IPS-11a (cell line): Measurements from ENCODE around the gene POLD2.

Experiments used
- H3K4me3 ChIP-seq: one replicate; pipeline ENCODE4 v1.5.1; 2013; ENCODE audit warnings: low read depth, low read length, control low read depth

POLD2 gene

GRCh38 chr7:44152971-44153947, 29.9 kb upstream of the POLD2 start:
- H3K4me3 ChIP-seq = no peak overlapping the region

DNA sequence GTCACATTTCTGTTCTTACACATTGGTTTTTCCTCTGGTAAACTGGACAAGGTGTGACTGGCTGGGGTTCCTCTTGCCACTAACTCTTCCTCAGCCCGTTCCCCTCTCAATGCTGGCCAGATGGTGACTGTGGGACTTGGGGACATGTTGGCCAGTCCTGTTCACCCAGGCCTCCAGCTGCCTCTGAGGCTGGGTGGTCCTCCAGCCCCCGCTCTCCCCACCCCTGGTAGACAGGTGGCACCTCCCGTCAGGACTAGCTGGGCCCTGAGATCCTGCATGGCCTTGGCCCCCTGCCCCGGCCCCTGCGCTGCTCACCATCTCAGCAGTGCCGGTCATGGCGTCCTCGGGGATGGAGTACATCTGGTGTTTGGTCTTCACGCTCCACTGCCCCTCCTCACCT, 28.6 kb upstream of the POLD2 start:
- no peak overlapping the region for H3K4me3 ChIP-seq

DNA sequence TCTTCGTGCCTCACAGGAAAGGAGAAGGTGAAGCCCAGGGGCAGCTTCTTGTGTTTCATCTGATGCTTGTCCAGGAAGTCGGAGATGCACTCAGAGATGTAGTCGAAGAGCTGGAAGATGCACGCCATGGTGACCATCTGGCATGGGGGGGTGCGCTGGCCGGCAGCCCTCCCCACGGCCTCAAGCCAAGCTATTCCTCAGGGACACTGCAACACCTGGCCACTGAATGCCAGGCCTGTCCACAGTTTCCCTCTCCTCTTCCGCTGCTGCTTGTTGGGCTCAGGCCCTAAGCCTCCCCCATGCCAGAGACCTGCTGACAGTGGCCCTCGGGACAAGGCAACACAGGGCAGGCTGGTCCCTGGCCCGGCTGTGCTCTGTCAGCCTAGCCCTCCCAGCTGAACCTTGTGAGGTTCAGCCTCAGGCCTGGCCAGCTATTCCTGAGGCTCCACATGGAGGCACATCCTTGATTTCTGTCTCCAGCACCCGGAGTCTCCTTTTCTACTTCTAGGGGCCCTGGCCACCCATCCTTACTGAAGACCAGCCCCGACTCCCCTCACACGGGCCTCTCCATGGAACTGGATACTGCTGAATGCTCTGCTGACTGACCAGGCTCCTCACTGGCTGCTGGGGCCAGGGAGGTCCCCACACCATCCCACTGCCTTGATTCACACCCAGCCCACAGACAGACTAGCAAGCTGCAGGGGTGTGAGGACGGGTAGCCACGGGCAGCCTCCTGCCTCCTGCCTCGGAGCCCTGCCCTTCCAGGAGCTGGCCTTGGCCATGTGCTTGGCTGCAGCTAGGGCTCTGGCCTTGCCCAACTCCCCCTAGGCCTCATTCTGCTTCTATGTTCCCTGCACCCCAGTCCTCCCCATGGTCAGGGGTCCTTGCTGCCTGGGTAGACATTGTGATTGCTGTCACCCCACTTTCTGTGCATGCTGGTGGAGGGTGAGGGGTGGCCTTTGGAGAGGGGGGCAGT, 27.9 kb upstream of the POLD2 start:
- H3K4me3 ChIP-seq = no peak overlapping the region

DNA sequence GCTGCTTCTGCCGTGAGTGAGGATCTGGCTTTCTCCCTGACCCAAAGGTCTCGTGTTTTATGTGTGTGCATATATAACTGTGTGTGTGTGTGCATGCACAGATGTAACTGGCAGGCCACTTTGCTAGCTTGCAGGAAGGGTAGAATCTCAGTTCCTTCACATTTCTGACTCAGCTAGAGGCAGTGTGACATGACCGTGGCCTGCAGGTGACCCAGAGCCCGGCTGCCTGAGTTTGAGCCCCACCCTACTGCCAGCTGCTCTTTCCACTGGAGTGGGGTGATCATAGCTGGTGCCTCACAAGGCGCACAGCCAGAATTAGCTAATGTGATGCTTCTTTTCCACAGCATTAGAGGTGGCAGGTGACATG, 27.1 kb upstream of the POLD2 start:
- no peak overlapping the region for H3K4me3 ChIP-seq

GRCh38 chr7:44149571-44150465, 26.5 kb upstream of the POLD2 start:
- no peak overlapping the region for H3K4me3 ChIP-seq

DNA sequence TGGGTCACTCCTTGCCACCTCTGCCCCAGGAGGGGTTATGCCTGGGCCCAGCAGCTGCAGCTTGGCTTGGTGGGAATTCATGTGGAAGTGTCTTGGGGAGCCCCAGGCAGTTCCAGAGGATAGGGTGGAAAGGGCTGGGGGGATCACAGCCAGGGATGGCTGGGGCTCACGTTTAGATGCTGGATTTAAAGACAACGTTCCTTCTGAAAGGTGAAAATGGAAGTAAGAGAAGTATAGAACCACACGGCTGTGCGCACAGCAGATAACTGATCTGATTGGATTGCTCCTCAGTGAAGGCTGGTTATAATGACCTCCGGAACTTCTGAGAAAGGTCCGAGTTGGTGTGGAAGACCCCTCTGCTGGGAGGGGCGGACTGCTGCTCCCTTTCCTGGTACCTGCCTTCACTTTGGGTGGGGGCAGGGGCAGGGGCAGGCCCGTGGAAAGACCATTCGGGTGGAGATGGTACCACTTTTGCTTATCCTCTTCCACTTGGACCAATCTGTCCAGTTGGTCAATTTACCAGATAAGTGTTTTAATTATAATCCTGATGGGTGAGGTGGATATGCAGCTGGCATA, 25.7 kb upstream of the POLD2 start:
- no peak overlapping the region for H3K4me3 ChIP-seq

DNA sequence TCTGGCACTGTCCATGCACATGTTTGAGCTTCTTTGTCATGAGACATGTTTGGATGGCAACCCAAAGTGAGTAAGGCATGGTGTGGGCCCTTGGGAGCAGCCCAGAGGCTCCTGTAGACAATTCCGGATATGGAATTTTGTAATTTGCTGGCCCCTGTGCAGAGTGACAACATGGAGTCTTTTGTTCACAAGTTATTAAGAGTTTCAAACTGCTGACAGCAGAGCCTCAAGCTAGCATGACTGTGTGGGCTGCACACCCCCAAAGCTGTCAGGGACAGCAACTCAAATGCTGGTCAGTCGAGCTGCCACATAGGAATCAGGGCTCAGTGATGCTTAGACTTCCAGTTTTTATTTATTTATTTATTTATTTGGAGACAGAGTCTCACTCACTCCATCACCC, 24.8 kb upstream of the POLD2 start:
- H3K4me3 ChIP-seq = no peak overlapping the region

DNA sequence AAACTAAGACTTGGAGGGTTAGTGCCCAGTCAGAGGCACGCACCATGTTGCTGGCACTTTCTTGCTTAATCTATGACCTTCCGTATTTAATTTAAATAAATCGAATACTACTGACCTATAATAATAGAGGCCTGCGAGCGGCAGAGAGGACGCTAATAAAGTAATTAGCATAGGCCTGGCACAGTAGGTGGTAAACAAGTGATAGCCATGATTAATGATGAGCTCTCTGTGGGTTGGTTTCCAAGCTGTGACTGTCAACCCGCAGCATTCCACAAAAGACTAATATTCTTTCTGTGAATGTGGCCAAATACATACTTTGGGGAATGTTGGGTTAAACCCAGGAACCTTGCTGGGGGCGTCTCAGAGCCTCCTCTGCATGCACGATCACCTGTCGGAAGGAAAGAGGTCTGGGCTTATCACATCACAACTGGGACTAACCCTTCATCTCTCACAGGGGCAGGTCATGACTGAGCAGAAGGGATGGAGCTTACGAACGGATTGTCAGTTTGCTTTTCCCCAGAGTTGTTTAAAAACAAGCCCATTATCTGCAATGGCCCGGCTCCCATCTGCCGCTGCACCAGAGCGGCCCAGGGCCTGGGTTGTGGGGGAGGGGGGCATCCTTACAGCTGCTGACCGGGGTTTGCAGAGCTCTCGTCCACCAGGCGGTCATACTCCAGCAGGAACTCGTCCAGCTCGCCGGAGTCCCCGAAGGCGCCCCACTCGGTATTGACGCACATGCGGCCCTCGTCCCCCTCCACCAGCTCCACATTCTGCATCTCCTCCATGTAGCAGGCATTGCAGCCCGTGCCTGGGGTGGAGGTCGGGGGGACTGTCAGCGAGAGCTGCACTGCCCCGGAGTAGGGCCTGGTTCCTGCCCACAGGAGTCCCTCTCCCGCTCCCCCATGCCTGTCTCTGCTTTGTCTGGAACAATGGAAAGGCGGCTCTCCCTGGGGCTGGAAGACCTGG, 24.0 kb upstream of the POLD2 start:
- no peak overlapping the region for H3K4me3 ChIP-seq

- H3K4me3 ChIP-seq = peak overlapping the region; percentile 18
Observed at GRCh38 chr7:44145969-44146911, 22.9 kb upstream of the POLD2 start.

- H3K4me3 ChIP-seq = peak overlapping the region; percentile 18
Observed at GRCh38 chr7:44145479-44145968, 22.2 kb upstream of the POLD2 start.

GRCh38 chr7:44144968-44145478, 21.7 kb upstream of the POLD2 start:
- peak overlapping the region; percentile 18 for H3K4me3 ChIP-seq

GRCh38 chr7:44144426-44144967, 21.1 kb upstream of the POLD2 start:
- no peak overlapping the region for H3K4me3 ChIP-seq

- no peak overlapping the region for H3K4me3 ChIP-seq
Observed at GRCh38 chr7:44143646-44144250, 20.4 kb upstream of the POLD2 start.

- H3K4me3 ChIP-seq = no peak overlapping the region
Observed at GRCh38 chr7:44142028-44142427, 18.7 kb upstream of the POLD2 start.

GRCh38 chr7:44141221-44141850, 18.0 kb upstream of the POLD2 start, which contains the start of gene MYL7:
Gene MYL7 (minus strand): TSS chr7:44141332. CDS start chr7:44141305, 27 bp downstream.
- no peak within 1 kb of the TSS for H3K4me3 ChIP-seq

DNA sequence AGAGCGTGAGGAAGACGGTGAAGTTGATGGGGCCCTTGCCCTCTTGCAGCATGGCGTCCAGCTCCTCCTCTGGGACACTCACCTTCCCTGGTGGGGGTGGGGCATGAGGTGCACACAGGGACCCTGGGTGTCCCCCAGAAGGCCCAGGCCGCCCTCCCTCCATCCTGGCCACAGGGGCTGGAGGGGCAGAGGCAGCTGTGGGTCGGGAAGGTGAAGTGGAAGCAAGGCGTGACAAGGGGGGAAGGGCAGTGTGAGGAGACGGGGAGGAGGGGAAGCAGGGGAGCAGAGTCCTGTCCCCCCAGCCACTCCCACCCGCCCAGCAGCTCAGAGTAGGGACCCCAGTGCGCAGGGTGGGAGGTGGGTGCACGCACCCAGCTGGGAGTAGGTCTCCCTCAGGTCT, 17.0 kb upstream of the POLD2 start:
- no peak overlapping the region for H3K4me3 ChIP-seq
